Activated naive CD4-positive, alpha-beta T cell treated with Interleukin-2 at 50 U/mL for 16 hours (primary cell): ENCODE results near the gene TRIM41.
"Not testable (repeated sequence)": the region's sequence is repeated elsewhere in the genome, so short reads cannot be mapped to it uniquely, and the experiment has no call there.

ENCODE experiments used
- DNase-seq: peaks from one replicate; pipeline ENCODE4 v3.0.0-alpha.2; 2020

TRIM41 gene

DNA sequence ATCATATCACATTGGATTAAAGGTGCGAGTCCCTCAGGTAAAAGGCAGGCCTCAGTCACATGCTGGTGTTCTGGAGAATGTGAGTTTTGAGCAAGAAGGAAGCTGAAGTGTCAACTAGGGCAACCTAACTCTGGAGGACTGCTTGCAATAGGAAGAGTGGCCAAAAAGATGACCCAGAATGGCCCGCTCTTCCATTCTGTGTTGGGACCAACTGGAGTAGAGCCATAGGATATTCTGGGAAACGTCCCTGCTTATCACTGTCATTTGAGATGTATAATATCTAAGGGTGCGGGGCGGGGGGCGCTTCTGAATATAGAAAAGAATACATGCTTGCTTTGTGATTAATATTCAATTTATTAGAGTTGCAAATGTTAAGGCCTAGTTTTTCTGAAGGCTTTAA is 11.0 kb upstream of the TRIM41 start:
- DNase-seq = no peak

DNA sequence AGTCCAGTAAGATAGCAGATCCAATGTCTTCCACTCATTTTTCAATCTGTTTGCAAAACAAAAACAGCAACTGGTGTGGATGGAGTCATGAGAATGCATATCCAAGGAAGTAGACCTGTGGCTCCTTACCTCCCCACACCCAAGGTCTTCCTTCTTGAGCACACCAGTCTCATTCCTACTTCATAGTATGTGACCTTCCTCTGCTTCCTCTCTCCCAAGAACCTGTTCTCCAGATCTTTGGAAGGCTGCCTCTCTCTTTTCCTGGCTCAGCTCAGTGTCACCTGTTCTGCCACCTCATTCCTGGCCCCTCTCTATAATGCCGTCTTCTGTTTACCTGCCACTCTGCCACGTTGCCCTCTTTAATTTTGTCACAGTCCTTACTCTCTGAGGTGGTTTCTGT is 10.1 kb upstream of the TRIM41 start:
- DNase-seq = no peak

DNA sequence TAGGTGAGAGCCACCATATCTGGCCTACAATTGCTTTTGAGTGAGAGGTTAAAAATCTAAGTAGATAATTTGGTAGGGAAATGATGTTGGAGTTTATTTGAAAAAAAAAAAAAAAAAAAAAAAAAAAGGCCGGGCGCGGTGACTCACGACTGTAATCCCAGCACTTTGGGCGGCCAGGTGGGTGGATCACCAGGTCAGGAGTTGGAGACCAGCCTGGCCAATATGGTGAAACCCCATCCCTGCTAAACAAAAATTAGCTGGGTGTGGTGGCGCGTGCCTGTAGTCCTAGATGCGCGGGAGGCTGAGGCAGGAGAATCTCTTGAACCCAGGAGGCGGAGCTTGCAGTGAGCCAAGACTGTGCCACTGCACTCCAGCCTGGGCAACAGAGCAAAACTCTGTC is 8.8 kb upstream of the TRIM41 start:
- DNase-seq = not testable (repeated sequence)

DNA sequence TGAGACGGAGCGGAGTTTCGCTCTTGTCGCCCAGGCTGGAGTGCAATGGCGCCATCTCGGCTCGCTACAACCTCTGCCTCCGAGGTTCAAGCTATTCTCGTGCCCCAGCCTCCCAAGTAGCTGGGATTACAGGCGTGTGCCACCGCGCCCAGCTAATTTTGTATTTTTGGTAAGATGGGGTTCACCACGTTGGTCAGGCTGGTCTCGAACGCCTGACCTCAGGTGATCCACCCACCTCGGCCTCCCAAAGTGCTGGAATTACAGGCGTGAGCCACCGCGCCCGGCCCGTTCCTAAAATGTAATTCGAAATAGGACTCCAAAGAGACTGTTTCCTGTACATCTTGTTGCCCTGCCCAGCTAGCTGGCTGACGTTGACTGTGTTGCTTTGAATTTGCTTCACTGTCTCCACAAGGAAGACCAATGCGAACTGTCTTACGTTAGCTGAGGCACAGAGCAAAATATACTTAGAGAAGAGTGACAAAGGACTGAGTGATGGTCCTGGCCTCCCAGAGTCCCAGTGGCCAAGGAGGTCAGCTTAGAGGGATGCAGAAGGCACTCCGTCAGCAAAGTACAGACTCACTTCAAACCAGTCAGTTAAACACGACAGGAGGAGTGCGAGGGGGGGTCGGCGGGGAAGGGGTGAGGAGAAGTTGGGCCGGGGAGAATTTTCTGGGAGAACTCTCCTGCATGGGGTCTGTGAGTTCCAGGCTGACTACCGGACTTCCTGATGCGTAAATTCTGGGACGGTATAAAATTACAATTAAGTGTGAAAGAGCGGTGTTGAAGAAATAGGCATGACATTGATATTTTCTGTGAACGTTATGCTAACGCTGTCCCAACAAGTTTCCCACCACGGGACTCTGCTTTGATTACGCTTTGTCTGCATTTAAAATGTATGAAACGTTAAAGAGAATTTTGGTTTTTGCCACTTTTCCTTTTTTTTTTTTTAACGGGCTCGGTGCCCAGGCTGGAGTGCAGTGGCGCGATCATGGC is 6.8 kb upstream of the TRIM41 start:
- DNase-seq = no peak

DNA sequence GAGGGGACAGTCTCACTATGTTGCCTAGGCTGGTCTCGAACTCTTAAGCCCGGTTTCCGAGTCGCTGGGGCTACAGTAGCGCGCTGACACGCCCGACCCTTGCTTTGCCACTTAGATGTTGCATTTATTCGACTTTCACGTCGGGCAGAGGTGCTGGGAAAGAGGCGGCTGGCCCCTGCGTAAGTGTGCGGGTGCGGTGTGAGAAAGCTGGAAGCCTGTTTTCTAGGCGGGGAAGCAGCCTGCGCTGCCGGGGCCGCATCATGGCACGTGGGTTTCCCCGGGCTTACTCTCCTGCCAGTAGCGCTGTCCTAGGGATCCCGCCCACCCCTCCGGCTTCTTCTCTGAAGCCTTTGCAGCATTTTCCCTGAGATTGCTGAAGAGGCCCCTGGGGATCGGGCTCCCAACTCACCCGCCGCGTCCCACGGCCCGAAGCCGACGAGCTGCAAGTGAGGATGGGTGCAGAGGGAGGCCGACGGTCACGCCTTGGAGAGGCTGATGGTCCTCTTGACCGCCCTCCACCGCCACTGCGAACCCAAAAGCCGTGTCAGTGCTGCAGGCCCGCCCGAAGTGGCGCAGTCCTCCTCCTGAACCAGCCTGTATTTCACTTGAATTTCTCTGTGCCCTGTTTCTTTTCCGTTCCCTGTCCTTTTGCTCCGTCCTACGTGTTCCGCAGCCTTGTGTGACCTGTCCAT is 5.8 kb upstream of the TRIM41 start:
- DNase-seq = peak; percentile 62

DNA sequence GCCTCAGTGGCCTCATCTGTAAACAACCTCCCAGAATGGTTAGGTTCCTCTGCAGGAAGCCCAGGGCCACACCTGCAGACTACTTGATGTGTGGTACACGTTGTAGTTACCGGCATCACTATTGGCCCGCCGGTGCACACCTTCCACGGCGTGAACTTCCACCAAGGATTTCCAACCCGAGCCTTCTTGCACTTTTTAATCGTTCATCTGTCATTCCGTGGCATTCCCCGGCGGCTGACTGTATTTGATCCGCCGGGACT is 5.3 kb upstream of the TRIM41 start:
- DNase-seq = peak; percentile 43

DNA sequence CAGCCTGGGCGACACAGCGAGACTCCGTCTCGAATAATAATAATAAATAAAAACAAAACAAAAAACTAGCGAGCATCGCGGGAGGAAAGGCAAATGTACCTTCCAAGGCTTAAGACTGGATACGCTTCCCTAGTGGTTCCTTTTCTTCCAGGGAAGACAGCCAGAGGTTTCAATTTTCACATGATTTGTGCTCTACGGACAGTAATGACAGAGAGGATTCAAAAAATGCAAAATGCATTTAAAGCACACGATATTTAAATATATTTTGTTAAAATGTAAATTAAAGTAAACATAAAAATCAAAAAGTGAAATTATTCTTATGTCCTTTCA is 4.3 kb upstream of the TRIM41 start:
- no peak for DNase-seq

DNA sequence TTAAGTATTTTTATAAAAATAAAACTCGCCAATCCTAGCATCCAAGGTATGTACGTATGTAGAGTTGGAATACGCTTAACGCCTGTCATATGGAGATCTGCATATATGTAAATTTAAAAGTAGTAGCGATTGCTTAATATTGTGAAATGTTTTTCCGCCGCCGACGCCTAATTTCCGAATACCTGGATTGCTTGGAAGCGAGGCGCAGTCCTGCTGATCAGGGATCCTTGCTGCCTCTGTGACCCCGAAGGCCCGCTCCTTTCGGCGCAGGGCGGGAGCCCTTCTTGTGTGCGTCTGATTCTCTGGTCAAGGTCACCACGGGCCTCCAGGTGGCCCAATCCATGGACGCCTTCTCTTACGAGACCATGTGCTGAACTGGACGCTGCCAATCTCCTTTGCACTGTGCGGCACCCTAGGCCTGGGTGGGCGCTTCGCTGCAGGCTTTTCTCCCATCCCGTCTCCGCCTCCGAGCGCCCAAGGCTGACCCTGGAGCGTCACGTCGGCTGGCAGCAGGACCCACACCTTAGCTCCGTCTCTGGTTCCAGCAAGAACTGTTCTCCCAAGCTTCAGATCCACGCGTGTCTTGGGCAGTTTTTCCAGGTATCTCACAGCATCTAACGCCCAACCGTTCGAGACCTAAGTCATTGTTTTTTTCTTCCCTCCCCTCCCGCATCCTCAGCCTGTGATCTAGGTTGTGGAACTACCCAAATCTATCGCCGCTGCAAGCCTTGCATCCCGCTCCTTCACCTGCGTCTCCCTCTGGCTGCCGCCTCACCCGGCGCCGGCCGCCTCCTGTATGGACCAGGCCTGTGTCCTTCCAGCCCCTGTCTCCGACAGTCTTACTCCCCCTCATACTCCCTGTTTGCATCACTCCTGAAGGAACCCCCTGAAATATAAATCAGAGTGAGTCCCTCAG is 3.6 kb upstream of the TRIM41 start:
- DNase-seq = no peak

DNA sequence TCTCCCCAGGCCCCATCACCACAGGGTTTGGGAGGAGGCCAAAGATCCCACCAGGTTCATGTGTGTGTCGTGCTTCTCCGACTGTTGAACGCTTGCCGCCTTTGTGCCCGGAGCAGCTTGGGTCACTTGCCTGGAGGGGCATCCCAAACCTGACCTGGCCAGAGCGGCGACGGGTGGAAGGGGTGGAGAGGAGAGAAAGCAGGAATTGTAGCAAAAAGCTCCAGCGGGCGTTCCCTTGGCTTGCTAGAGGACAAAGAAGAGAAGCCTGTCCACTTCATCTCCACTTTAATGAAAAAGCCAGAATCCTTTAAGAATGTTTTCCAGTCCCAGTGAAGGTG is 2.9 kb upstream of the TRIM41 start:
- no peak for DNase-seq

DNA sequence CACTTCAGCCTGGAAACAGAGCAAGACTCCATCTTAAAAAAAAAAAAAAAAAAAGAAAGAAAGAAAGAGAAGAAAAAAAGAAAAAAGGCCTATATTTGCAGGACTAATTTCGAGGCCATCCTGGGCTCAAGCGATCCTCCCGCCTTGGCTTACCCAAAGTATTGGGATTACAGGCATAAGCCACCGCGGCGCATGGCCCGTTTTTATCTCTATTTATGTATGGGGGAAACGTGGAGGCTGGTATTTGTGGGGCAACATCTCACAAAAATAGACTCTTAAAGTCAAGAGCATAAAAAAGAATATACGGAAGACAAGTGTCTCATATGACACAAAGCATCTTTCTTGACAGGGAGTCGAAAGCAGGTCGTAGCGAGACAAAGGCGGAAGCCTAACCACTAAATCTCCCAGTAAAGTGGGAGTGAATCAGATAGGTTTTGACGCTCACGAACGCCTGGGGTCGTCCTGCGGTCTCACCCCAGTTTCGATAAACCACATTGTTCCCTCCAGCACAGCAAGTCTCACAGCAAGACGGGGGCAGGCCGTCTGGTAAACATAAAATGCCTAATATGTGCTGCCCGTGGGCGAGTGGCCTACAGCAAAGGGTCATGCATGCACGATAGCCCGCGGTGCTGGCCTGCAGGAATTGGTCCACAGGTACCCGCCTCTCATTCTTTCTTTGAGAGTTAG is 1.8 kb upstream of the TRIM41 start:
- DNase-seq = peak; percentile 59

DNA sequence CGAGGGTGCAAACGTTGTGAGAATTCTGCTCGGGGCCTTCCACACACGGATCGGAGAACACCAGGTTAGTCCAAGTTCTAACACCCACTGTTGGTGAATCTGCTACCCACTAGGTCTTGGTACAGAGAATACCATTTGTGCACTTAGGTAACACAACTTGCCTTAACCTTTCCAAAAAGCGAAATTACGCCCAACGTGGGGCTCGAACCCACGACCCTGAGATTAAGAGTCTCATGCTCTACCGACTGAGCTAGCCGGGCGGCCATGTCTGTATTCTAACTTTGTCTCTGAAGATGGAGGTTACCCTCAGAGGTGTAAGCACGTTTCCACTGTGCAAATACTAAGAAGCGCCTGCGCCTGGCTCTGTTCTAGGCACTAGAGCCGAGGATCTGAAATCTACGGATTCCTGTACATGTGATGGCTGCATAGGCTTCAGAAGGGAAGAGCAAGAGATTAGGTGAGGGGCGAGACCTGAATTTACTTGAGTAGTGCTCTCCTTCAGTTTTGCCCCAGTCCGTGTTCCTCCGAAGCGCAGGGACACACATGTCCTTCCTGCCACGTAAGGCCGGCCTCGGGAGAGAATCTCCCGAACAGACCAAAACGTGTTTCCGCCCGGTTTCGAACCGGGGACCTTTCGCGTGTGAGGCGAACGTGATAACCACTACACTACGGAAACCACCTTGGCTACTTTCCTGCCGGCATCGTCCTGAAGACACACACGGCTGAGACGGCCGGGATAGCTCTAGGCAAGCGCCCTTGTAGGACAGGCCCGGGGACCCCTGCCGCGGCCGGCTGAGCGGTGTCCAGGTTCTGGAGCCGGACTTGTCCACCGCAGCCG is 1.1 kb upstream of the TRIM41 start:
- peak; percentile 97 for DNase-seq

DNA sequence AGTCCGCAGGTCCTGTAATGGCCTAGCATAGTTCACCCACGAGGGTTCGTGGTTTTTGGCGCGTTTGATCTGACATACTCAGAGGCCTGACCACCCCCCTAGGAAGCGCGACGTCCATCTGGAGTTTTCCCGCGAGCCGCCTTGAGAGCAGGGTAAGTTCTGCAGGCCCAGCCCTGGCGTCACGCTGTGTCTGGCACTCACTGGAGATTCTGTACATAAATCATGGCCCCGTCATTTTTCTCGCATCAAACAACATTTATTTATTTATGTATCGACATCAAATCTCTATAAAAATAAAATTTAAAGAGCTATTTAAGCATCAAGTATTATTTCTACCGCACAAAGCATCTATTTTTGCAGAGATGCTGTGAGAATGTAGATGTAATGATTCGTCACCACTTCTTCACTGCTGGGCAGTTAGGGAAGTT is 437 bp upstream of the TRIM41 start:
- no peak for DNase-seq

DNA sequence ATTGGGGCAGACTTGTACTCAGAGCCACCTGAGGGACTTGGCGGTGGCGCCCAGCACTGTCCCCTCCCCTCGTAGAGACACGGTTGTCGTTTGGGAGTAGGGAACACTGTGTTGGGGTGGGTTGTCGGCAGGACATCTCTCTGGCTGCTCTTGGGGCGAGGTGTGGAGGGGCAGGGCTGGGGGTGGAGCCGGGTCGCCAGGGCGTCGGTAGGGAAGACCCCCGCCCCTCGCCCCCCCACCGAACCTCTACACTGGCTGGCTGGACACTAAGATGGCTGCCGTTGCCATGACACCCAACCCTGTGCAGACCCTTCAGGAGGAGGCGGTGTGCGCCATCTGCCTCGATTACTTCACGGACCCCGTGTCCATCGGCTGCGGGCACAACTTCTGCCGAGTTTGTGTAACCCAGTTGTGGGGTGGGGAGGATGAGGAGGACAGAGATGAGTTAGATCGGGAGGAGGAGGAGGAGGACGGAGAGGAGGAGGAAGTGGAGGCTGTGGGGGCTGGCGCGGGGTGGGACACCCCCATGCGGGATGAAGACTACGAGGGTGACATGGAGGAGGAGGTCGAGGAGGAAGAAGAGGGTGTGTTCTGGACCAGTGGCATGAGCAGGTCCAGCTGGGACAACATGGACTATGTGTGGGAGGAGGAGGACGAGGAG is 778 bp downstream of the TRIM41 start:
- no peak for DNase-seq

DNA sequence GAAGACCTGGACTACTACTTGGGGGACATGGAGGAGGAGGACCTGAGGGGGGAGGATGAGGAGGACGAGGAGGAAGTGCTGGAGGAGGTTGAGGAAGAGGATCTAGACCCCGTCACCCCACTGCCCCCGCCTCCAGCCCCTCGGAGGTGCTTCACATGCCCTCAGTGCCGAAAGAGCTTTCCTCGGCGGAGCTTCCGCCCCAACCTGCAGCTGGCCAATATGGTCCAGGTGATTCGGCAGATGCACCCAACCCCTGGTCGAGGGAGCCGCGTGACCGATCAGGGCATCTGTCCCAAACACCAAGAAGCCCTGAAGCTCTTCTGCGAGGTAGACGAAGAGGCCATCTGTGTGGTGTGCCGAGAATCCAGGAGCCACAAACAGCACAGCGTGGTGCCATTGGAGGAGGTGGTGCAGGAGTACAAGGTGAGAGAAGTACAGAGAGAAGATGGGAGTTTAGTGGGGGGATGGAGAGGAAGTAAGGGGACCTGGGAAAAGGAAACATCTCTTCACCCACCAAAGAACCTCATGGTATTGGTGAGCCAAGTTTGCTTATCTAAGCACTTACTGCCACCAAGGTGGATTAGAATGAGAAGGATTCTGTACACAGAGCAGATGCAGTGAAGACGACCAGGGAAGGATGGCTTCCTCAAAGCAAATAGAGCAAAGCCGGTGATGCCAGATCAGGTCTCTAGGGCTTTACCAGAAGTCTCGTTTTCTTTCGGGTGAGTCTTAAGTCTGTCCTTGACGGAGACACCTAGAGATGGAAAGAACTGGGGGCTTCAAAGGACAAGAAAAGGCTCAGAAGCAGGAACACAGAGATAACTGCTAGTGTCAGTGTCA is 1.5 kb downstream of the TRIM41 start:
- DNase-seq = peak; percentile 52

DNA sequence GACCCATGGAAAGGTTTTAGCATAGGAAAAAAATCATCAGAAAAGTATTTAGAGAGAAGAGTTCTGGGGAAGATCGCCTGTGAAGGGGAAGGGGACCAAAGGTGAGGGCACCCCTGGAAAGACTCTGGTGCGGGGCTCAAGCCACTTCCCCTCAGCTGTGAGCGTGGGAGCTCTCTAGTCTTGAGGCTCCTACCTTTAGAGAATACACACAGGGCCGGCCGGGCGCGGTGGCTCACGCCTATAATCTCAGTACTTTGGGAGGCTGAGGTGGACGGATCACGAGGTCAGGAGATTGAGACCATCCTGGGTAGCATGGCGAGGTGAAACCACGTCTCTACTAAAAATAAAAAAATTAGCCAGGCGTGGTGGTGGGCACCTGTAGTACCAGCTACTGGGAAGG is 6.9 kb downstream of the TRIM41 start:
- no peak for DNase-seq

DNA sequence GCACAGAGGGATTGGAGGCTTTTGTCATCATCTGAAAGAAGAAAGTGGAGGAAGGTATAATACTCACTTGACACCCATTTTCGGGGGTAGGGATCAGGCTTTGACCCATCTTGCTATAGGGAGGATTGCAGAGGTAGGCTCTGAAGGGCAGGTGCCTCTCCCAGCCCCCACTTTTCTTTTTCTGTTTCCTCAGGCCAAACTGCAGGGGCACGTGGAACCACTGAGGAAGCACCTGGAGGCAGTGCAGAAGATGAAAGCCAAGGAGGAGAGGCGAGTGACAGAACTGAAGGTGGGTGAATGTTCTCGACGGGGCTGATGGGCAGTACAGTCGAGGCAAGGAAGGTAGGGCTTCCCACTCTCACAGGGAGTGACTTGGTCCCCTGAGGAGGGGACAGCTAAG is 7.5 kb downstream of the TRIM41 start:
- no peak for DNase-seq

DNA sequence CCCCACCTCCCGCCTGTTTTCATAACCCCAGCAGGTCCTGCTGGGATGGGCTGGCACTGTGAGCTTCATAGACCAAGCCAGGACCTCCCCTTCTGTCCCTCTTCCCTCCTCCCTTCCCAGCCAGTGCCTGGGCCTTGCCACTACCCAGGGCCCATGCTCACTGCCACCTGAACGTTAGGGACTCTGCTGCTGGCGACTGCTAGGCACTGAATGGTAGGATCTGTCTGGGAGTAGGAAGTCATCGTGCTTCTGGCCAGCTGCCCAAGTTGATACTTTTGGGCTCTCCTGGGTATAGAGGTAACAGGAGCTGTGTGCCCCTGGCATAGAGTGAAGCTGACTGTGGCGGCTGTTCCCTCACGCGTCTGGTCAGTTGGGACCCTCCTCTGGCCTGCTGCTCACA is 8.4 kb downstream of the TRIM41 start:
- no peak for DNase-seq

DNA sequence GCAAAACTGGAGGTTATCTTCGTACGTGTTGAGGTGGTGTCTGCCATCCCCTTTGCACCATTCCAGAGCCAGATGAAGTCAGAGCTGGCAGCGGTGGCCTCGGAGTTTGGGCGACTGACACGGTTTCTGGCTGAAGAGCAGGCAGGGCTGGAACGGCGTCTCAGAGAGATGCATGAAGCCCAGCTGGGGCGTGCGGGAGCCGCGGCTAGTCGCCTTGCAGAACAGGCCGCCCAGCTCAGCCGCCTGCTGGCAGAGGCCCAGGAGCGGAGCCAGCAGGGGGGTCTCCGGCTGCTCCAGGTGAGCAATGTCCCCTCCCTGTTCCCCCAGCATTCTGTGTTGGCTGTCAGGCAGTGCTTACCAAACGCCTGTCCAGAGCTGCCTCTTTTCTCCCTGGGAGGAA is 9.5 kb downstream of the TRIM41 start:
- no peak for DNase-seq

DNA sequence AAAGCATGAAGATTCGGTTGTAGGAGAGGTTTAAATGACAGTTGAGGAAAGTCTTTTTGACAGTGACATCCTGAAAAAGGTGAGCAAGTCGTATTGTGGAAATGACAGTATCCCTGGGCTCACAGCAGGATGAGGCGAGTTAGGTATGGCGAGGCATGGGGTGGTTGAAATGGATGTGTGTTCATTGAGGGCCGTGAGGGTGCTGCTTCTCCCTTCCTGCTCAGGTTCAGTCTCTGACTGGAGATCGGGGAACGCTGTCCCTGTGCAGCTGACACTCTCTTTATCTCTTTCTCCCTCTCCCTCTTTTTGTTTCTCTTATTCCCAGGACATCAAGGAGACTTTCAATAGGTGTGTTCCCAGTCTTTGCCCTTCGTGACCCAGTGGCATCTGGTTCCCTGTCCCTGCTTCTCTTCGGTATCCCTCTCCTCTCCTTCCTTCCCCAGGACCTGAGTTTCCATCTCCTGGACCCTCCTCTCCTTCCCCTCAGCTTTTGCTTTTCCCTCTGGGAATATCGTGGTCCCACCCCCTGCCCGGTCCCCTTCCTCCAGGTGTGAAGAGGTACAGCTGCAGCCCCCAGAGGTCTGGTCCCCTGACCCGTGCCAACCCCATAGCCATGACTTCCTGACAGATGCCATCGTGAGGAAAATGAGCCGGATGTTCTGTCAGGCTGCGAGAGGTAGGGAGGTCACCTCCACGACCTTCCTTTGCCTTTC is 10.2 kb downstream of the TRIM41 start:
- no peak for DNase-seq
